Neural cell (in vitro differentiated cells): ENCODE data around the gene LXN. TPM values are rescaled to one million over a fixed set of nuclear protein-coding genes. Genes with fewer than 3 reads are reported as not detected.

Experiments
- H2AFZ ChIP-seq: fragments of 200-600, 300-800 bp; sonication (generic), shearing (Covaris generic); 2 replicates; pipeline ENCODE4 v1.6.0; 2014; ENCODE audit warnings: low read depth, mild to moderate bottlenecking, antibody characterized with exemption, low read length, moderate library complexity
- H3F3A ChIP-seq: fragments of 200-600 bp; shearing (Covaris generic); 2 replicates; pipeline ENCODE4 v1.6.1; 2016; ENCODE audit warnings: mild to moderate bottlenecking, moderate library complexity, mixed read lengths, antibody characterized with exemption, low read length; ENCODE audit not compliant: insufficient read depth, poor library complexity, severe bottlenecking
- H3K27ac ChIP-seq: fragments of 200-600, 300-800 bp; sonication (generic), shearing (Covaris generic); 2 replicates; pipeline ENCODE4 v1.5.1; 2014; ENCODE audit warnings: mild to moderate bottlenecking, low read length, moderate library complexity
- H3K27me3 ChIP-seq: fragments of 300-800, 200-600 bp; sonication (generic), shearing (Covaris generic); 2 replicates; pipeline ENCODE4 v1.6.0; 2014; ENCODE audit warnings: mild to moderate bottlenecking, low read depth, low read length, moderate library complexity; ENCODE audit not compliant: insufficient read depth
- H3K36me3 ChIP-seq: fragments of 300-800, 200-600 bp; sonication (generic), shearing (Covaris generic); 2 replicates; pipeline ENCODE4 v1.5.1; 2014; ENCODE audit warnings: mild to moderate bottlenecking, antibody characterized with exemption, low read length, moderate library complexity; ENCODE audit not compliant: insufficient read depth
- H3K4me2 ChIP-seq: fragments of 300-800, 200-600 bp; sonication (generic), shearing (Covaris generic); 2 replicates; pipeline ENCODE4 v1.6.0; 2014; ENCODE audit warnings: mild to moderate bottlenecking, low read length
- H3K4me3 ChIP-seq: fragments of 300-800, 200-600 bp; sonication (generic), shearing (Covaris generic); 2 replicates; pipeline ENCODE4 v1.5.1; 2014; ENCODE audit warnings: mild to moderate bottlenecking, low read length, moderate library complexity
- H3K79me2 ChIP-seq: fragments of 200-600 bp; shearing (Covaris generic); replicated peaks from 2 replicates; pipeline ENCODE4 v1.6.0; 2014; ENCODE audit warnings: mild to moderate bottlenecking, low read length, moderate library complexity; ENCODE audit not compliant: insufficient read depth
- H3K9ac ChIP-seq: fragments of 300-800, 200-600 bp; sonication (generic), shearing (Covaris generic); 2 replicates; pipeline ENCODE4 v1.6.1; 2016; ENCODE audit warnings: mild to moderate bottlenecking, low read length, mixed read lengths
- H3K9me2 ChIP-seq: fragments of 200-600 bp; shearing (Covaris generic); 2 replicates; pipeline ENCODE4 v1.6.1; 2016; ENCODE audit warnings: mild to moderate bottlenecking, low read length, mixed read lengths; ENCODE audit not compliant: insufficient read depth
- H3K9me3 ChIP-seq: fragments of 200-600, 300-800 bp; sonication (generic), shearing (Covaris generic); 2 replicates; pipeline ENCODE4 v1.6.1; 2016; ENCODE audit warnings: mild to moderate bottlenecking, mixed run types, low read length, moderate library complexity, mixed read lengths
- H4K20me1 ChIP-seq: fragments of 200-600 bp; shearing (Covaris generic); 2 replicates; pipeline ENCODE4 v1.6.1; 2016; ENCODE audit warnings: mild to moderate bottlenecking, mixed run types; ENCODE audit not compliant: insufficient read depth
- EP300 ChIP-seq: fragments of 450-650 bp; conservative IDR thresholded peaks from 2 replicates; pipeline ENCODE4 v1.6.1; 2014; ENCODE audit warnings: antibody characterized with exemption, mild to moderate bottlenecking, moderate library complexity; ENCODE audit not compliant: poor library complexity, severe bottlenecking
- EZH2 ChIP-seq: fragments of 200-600, 300-800 bp; shearing (Covaris generic), sonication (generic); IDR thresholded peaks from 2 replicates; pipeline ENCODE4 v1.6.1; 2014; ENCODE audit warnings: antibody characterized with exemption, low read length, borderline replicate concordance, mild to moderate bottlenecking; ENCODE audit not compliant: insufficient read depth, poor library complexity, severe bottlenecking
- MXI1 ChIP-seq: fragments of 450-650 bp; conservative IDR thresholded peaks from 2 replicates; pipeline ENCODE4 v1.6.1; 2014; ENCODE audit warnings: antibody characterized with exemption, mild to moderate bottlenecking; ENCODE audit not compliant: poor library complexity, severe bottlenecking
- POLR2AphosphoS5 ChIP-seq: IDR thresholded peaks from 2 replicates; pipeline ENCODE4 v1.6.1; 2012
- RAD21 ChIP-seq: fragments of 450-650 bp; conservative IDR thresholded peaks from 2 replicates; pipeline ENCODE4 v1.6.1; 2014; ENCODE audit warnings: antibody characterized with exemption, mild to moderate bottlenecking, moderate library complexity
- REST ChIP-seq: IDR thresholded peaks from 2 replicates; pipeline ENCODE4 v1.6.1; 2012; ENCODE audit warnings: borderline replicate concordance
- SMC3 ChIP-seq: fragments of 450-650 bp; conservative IDR thresholded peaks from 2 replicates; pipeline ENCODE4 v1.6.1; 2014; ENCODE audit warnings: antibody characterized with exemption, mild to moderate bottlenecking, moderate library complexity; ENCODE audit not compliant: poor library complexity
- TAF1 ChIP-seq: IDR thresholded peaks from 2 replicates; pipeline ENCODE4 v1.6.1; 2012; ENCODE audit warnings: low read depth
- polyA plus RNA-seq: library from polyadenylated mRNA; depleted of rRNA; stranded (reverse); fragments of >200 nt; gene quantifications from 2 replicates; pipeline ENCODE4 v1.2.3, GENCODE V29; 2014
- TF ChIP-seq, protein P1 (sequence below): fragments of 450-650 bp; IDR thresholded peaks from 2 replicates; pipeline ENCODE4 v1.5.1; 2014; ENCODE audit warnings: antibody characterized with exemption, mild to moderate bottlenecking, moderate library complexity; ENCODE audit not compliant: poor library complexity, severe bottlenecking

LXN gene
- polyA plus RNA-seq, 1 donor from 2014 or later: 0.53 TPM

DNA sequence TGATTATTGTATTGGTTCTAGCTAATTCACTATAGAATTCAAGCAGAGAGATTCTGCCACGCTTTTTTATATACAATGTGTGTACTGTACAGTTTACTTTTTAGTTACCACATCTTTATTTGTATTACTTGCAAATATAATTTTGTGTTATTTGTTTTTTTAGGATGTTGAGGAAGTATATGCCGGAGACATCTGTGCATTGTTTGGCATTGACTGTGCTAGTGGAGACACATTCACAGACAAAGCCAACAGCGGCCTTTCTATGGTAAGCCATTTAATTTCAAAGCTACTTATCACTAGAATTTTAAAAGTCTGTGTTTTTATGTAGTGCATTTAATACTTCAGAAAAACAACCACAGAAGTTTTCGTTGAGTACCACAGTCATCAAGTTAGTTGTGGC is 11.7 kb downstream of the LXN start:
- Histone ChIP-seq H3K27me3 (no peaks in the 10 kb centered on the region), H3K79me2 (no peaks in the 10 kb centered on the region), H4K20me1 (no peaks in the 10 kb centered on the region), H3K9me3 (no peaks in the 10 kb centered on the region), H3K4me2 (no peak overlapping the region), H3K9ac (no peak overlapping the region), H3K27ac (no peak overlapping the region), H2AFZ (no peak overlapping the region), H3K4me3 (no peak overlapping the region), H3F3A (no peaks in the 10 kb centered on the region), H3K36me3 (peaks cover 11% of the 10 kb centered on the region), H3K9me2 (no peaks in the 10 kb centered on the region)
- TF ChIP-seq MXI1 (no peak), EZH2 (no peak), TAF1 (no peak), POLR2AphosphoS5 (no peak), EP300 (no peak), RAD21 (no peak), SMC3 (no peak), REST (no peak)
- TF ChIP-seq, protein P1, sequence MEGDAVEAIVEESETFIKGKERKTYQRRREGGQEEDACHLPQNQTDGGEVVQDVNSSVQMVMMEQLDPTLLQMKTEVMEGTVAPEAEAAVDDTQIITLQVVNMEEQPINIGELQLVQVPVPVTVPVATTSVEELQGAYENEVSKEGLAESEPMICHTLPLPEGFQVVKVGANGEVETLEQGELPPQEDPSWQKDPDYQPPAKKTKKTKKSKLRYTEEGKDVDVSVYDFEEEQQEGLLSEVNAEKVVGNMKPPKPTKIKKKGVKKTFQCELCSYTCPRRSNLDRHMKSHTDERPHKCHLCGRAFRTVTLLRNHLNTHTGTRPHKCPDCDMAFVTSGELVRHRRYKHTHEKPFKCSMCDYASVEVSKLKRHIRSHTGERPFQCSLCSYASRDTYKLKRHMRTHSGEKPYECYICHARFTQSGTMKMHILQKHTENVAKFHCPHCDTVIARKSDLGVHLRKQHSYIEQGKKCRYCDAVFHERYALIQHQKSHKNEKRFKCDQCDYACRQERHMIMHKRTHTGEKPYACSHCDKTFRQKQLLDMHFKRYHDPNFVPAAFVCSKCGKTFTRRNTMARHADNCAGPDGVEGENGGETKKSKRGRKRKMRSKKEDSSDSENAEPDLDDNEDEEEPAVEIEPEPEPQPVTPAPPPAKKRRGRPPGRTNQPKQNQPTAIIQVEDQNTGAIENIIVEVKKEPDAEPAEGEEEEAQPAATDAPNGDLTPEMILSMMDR: no peak

DNA sequence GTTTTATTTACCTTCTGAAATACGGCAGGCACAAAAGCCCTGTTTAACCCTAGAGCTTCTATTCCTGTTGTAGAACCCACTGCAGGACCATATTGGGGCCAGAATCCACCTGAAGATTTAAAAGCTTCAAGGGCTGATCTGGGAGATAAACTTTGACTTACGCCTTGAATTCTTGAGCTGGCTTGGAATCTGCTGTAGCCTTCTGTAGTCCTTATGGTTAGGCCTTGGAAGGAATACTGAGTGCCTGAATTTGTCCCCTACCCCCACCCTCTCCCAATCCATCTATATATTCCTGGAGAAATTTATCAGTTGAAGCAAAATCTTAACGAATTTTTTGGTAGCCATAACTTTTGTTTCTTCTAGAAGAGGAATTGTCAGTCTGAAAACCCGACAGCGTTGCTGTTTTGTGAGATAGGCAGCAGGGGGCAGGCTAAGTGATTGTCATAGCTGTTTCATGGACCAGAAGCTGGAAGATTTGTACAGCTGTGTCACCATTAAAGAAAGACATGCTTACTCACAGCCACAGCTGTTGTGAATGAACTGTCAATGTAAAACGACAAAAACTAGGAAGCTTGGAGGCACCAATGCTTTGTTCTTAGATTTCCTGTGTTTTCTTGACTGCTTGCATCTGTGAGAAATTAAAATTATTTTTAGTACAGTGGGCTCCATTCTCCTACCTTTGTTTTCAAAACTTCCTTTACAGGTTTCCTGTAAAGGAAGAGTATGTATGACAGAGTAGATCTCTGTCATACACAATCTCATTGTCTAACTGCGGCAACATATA is 12.8 kb downstream of the LXN start:
- Histone ChIP-seq H3K36me3 (peaks cover 7% of the 10 kb centered on the region), H3K9ac (no peak overlapping the region), H3K27ac (no peak overlapping the region), H3K9me3 (no peaks in the 10 kb centered on the region), H2AFZ (no peak overlapping the region), H3K4me3 (no peak overlapping the region), H3K27me3 (no peaks in the 10 kb centered on the region), H3K4me2 (no peak overlapping the region), H3K9me2 (no peaks in the 10 kb centered on the region), H3F3A (no peaks in the 10 kb centered on the region), H4K20me1 (no peaks in the 10 kb centered on the region), H3K79me2 (no peaks in the 10 kb centered on the region)
- TF ChIP-seq, protein P1: peak; percentile 77
- no peak for TF ChIP-seq EZH2
- peak; percentile 83 for TF ChIP-seq SMC3
- TF ChIP-seq RAD21: peak; percentile 66
